K562 (cell line): Measurements from ENCODE around the gene THAP11. TPM values are rescaled to one million over a fixed set of nuclear protein-coding genes. Genes with fewer than 3 reads are reported as not detected.

Source experiments
- CCNT2 ChIP-seq: IDR thresholded peaks from 2 replicates; pipeline ENCODE4 v1.6.1; 2011; ENCODE audit warnings: borderline replicate concordance, low read depth, mild to moderate bottlenecking, moderate library complexity, mixed read lengths, low read length; ENCODE audit not compliant: insufficient read length; ENCODE audit errors: extremely low read depth
- FOXJ2 ChIP-seq: fragments of 200-800 bp; sonication (Bioruptor generic); IDR thresholded peaks from 2 replicates; pipeline ENCODE4 v1.6.1; 2016; ENCODE audit warnings: missing genetic modification characterization, missing compliant biosample characterization
- KDM2B ChIP-seq: fragments of 250-450 bp; sonication (Bioruptor Pico); IDR thresholded peaks from 2 replicates; pipeline ENCODE4 v1.8.0; 2021; ENCODE audit warnings: mild to moderate bottlenecking, moderate library complexity
- LARP7 ChIP-seq: fragments of 450-650 bp; IDR thresholded peaks from 2 replicates; pipeline ENCODE4 v1.6.1; 2016
- NR2C2 ChIP-seq, 2 experiments: fragments of 200-800 bp in 1 of 2; sonication (Bioruptor generic) in 1 of 2; sonication (generic) in 1 of 2; formaldehyde crosslinking in 1 of 2; IDR thresholded peaks; 2 replicates each; pipeline versions ENCODE4 v1.6.1 to v1.8.0; 2016 to 2022; ENCODE audit warnings: mild to moderate bottlenecking in 1 of 2, missing compliant biosample characterization in 1 of 2, missing genetic modification characterization in 1 of 2, missing genetic modification reagents in 1 of 2
- PHF20 ChIP-seq: fragments of 450-650 bp; IDR thresholded peaks from 2 replicates; pipeline ENCODE4 v1.6.1; 2018; ENCODE audit not compliant: partially characterized antibody
- ZFP30 ChIP-seq: fragments of 250-450 bp; sonication (Bioruptor Pico); IDR thresholded peaks from 2 replicates; pipeline ENCODE4 v1.8.0; 2022; ENCODE audit warnings: moderate library complexity, mild to moderate bottlenecking, inconsistent platforms, borderline replicate concordance
- ZFPM2 ChIP-seq: fragments of 250-450 bp; sonication (Bioruptor Pico); IDR thresholded peaks from 2 replicates; pipeline ENCODE4 v1.5.1; 2022; ENCODE audit warnings: mild to moderate bottlenecking
- ZNF589 ChIP-seq: fragments of 200-800 bp; sonication (Bioruptor generic); IDR thresholded peaks from 2 replicates; pipeline ENCODE4 v1.6.1; 2016; ENCODE audit warnings: low read depth, missing genetic modification characterization, missing compliant biosample characterization
- ZNF764 ChIP-seq: fragments of 250-450 bp; sonication (Bioruptor Pico); IDR thresholded peaks from 2 replicates; pipeline ENCODE4 v1.4.0; 2020; ENCODE audit warnings: low read depth, mild to moderate bottlenecking, moderate library complexity
- polyA plus RNA-seq, 8 experiments: library from polyadenylated mRNA; depleted of rRNA in 4 of 8; stranded (reverse) in 5 of 8; unstranded in 3 of 8; fragments of >200 nt; fragmentation: Nextera tagmentation in 2 of 8; fragmentation: Illumina TruSeq in 1 of 8; extraction: Ambion mirVana in 2 of 8; extraction: Trizol in 1 of 8; gene quantifications; 2 replicates each; pipeline versions ENCODE4 v1.2.1 to v1.2.3, GENCODE V29; 2011 to 2014; ENCODE audit warnings: inconsistent platforms in 1 of 8, missing spikeins in 1 of 8
- total RNA-seq, 7 experiments: library from RNA; depleted of rRNA in 6 of 7; stranded (reverse); fragments of >200 nt in 6 of 7; fragmentation: Illumina TruSeq in 2 of 7; extraction: Trizol in 2 of 7; gene quantifications; 2 replicates each; pipeline versions ENCODE4 v1.2.1 to v1.2.3, GENCODE V29; 2011 to 2021; ENCODE audit warnings: low replicate concordance in 1 of 7
- TF ChIP-seq, protein P1 (sequence below), 2 experiments: IDR thresholded peaks; 2 replicates each; pipeline ENCODE4 v1.6.1; 2011; ENCODE audit warnings: borderline replicate concordance in 1 of 2, control low read depth in 1 of 2, low read depth in 1 of 2, low read length in 1 of 2, mild to moderate bottlenecking in 1 of 2, mixed read lengths in 1 of 2, moderate library complexity in 1 of 2; ENCODE audit not compliant: insufficient read depth in 1 of 2, insufficient read length in 1 of 2, poor library complexity in 1 of 2, severe bottlenecking in 1 of 2; ENCODE audit errors: extremely low read depth in 1 of 2
- TF ChIP-seq, protein P2 (sequence below): sonication (generic); formaldehyde crosslinking; IDR thresholded peaks from 2 replicates; pipeline ENCODE4 v1.8.1; 2023; ENCODE audit warnings: mild to moderate bottlenecking, missing genetic modification reagents, moderate library complexity
- TF ChIP-seq, protein P3 (sequence below): fragments of 450-650 bp; conservative IDR thresholded peaks from 2 replicates; pipeline ENCODE4 v1.6.1; 2016; ENCODE audit warnings: missing genetic modification characterization, low read depth, mild to moderate bottlenecking, missing compliant biosample characterization, moderate library complexity

Gene THAP11
- total and polyA plus RNA-seq, 9 of the 15 experiments (the other 6 are each of a cell fraction or from before 2014, with no cell fraction given) = 2.4 to 31.6 (median 21.4) TPM

DNA sequence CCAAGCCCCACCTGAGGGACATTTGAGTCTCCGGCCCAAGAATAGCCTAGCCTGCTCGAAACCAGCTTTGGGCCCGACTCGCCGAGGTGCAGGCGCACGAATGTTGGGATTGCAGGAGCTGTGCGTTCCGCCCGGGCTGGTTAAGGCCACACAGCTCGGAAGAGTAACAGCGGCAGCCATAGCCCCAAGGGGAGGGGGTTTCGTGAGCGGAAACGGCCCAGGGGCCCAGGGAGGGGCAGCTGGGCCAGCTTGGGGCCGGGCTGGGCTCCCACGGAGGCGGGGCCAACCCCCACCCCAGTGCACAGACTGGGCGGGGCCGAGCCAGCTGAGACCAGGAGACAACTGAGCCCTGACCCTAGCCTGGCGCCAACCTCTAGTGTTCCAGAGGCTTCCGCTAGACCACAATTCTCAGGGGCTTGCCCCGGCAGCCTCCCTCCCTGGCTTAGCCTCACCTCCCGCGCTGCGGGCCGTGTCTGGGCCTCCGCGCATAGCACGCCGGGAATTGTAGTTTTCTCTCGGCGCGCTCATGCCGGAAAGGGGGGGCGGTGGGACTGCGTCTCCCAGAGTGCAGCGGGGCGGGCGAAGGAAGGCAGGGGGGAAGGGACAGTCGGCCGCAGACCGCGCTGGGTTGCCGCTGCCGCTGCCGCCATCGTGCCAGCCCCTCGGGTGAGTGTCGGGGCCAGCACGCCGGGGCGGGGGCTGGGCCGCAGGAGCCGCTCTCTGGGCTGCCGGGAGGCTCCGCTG lies 4.4 kb downstream of the THAP11 start, which contains the start of gene NUTF2 (continued):
- TF ChIP-seq, protein P1, sequence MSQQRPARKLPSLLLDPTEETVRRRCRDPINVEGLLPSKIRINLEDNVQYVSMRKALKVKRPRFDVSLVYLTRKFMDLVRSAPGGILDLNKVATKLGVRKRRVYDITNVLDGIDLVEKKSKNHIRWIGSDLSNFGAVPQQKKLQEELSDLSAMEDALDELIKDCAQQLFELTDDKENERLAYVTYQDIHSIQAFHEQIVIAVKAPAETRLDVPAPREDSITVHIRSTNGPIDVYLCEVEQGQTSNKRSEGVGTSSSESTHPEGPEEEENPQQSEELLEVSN (IDR thresholded peaks at IDR 0.05; ENCODE audit: borderline replicate concordance in 1 of 2, extremely low read depth in 1 of 2, insufficient read depth in 1 of 2, insufficient read length in 1 of 2, low read depth in 1 of 2, low read length in 1 of 2, poor library complexity in 1 of 2, severe bottlenecking in 1 of 2) = peak in 1 of 2 experiments; percentile 64
- TF ChIP-seq ZNF764 (CRISPR knock-in tag) (no peak), ZNF589 (CRISPR knock-in tag) (no peak), LARP7 (no peak), NR2C2 (CRISPR knock-in tag; IDR thresholded peaks at IDR 0.05) (peak; percentile 74), NR2C2 (tag; IDR thresholded peaks at IDR 0.05) (peak; percentile 94), ZFPM2 (CRISPR knock-in tag) (no peak), ZFP30 (no peak), CCNT2 (peak; percentile 70), KDM2B (no peak), PHF20 (peak; percentile 44), FOXJ2 (tag) (no peak; the same call in 1 of the 2 replicates)
- TF ChIP-seq, protein P2, sequence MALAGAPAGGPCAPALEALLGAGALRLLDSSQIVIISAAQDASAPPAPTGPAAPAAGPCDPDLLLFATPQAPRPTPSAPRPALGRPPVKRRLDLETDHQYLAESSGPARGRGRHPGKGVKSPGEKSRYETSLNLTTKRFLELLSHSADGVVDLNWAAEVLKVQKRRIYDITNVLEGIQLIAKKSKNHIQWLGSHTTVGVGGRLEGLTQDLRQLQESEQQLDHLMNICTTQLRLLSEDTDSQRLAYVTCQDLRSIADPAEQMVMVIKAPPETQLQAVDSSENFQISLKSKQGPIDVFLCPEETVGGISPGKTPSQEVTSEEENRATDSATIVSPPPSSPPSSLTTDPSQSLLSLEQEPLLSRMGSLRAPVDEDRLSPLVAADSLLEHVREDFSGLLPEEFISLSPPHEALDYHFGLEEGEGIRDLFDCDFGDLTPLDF (CRISPR knock-in tag) = peak; percentile 85
- TF ChIP-seq, protein P3, sequence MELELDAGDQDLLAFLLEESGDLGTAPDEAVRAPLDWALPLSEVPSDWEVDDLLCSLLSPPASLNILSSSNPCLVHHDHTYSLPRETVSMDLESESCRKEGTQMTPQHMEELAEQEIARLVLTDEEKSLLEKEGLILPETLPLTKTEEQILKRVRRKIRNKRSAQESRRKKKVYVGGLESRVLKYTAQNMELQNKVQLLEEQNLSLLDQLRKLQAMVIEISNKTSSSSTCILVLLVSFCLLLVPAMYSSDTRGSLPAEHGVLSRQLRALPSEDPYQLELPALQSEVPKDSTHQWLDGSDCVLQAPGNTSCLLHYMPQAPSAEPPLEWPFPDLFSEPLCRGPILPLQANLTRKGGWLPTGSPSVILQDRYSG (tag) = no peak
